ENCODE results near the gene LYPLAL1.

The LYPLAL1 gene

DNA sequence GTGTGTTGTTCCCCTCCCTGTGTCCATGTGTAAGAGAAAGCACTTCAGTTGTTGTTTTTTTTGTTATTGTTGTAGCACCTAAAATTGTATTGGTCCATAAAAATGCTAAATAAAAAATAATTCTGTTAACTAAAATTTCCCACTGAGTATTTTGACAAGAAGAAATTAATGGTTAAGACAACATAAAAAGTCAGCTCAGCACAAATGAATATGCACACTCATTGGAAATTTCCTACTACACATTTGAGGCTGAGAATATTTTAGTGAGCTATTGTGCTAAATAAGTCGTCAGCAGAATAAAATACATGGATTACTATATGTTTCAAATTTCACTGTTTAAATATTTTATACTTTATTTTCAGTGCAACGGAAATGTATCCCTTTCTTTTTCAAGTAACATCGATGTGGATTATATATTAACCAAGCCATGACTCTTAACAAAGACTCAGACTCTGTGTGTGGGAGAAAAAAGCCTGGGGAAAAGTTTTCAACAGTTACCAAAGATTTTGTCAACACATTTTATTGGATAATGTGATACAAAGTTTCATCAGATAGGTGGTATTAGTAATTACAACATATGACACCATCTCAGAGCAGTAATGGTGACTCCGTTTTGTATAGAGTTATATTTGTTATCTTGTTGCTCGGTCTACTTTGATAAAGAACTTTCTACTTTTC is 63.4 kb downstream of the LYPLAL1 start:
- Histone ChIP-seq H3K4me2 (ENCODE audit: low read depth, low read length, poor library complexity, severe bottlenecking) (no peak overlapping the region), H3K36me3 (ENCODE audit: low read length) (no peaks in the 10 kb centered on the region), H4K20me1 (ENCODE audit: low read depth, low read length) (no peaks in the 10 kb centered on the region), H3K4me3 (ENCODE audit: insufficient read depth, low read length, poor library complexity, severe bottlenecking) (no peak overlapping the region), H3K79me2 (ENCODE audit: insufficient read depth, low read length) (no peaks in the 10 kb centered on the region), H3K9me3 (ENCODE audit: insufficient read depth, low read length) (no peaks in the 10 kb centered on the region), H3K27ac (ENCODE audit: low read depth, low read length) (no peak overlapping the region), H3K9ac (ENCODE audit: low read length) (no peak overlapping the region), H3K27me3 (ENCODE audit: low read length) (no peaks in the 10 kb centered on the region), H3K9me2 (replicated peaks; ENCODE audit: insufficient read depth, low read length) (no peaks in the 10 kb centered on the region), H3F3A (ENCODE audit: insufficient read depth) (no peaks in the 10 kb centered on the region), H2AFZ (ENCODE audit: low read depth, low read length, severe bottlenecking) (no peak overlapping the region)
- TF ChIP-seq CTCF (IDR thresholded peaks at IDR 0.05; ENCODE audit: insufficient read depth, low read length, poor library complexity, severe bottlenecking), result no peak

DNA sequence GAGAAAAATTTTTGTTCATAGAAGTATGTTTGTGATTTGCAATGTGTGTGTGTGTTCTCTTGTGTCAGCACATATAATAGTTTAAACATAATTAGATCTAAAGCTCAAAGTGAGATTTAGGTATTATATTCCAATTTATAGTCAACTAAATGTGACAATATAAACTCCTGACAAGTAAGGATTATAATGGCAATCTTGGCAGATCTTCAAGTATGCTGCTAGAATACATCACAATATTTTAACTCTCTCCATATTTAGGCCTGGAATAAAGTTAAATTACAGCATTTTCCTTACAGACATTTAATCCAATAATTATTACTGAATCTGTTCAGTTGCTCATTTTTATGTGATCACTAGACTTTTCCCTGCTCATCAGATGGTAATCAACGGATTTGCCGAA is 65.8 kb downstream of the LYPLAL1 start:
- H3K36me3 ChIP-seq (ENCODE audit: low read length), result no peaks in the 10 kb centered on the region
- no peaks in the 10 kb centered on the region for H4K20me1 ChIP-seq (ENCODE audit: low read depth, low read length)
- no peaks in the 10 kb centered on the region for H3F3A ChIP-seq (ENCODE audit: insufficient read depth)
- no peak overlapping the region for H3K9ac ChIP-seq (ENCODE audit: low read length)
- TF ChIP-seq CTCF (IDR thresholded peaks at IDR 0.05; ENCODE audit: insufficient read depth, low read length, poor library complexity, severe bottlenecking), result no peak
- no peak for TF ChIP-seq EZH2phosphoT487 (conservative IDR thresholded peaks at IDR 0.05; ENCODE audit: low read length)
- H3K79me2 ChIP-seq (ENCODE audit: insufficient read depth, low read length), result no peaks in the 10 kb centered on the region
- H3K4me2 ChIP-seq (ENCODE audit: low read depth, low read length, poor library complexity, severe bottlenecking), result no peak overlapping the region
- no peaks in the 10 kb centered on the region for H3K9me2 ChIP-seq (replicated peaks; ENCODE audit: insufficient read depth, low read length)
- no peak overlapping the region for H2AFZ ChIP-seq (ENCODE audit: low read depth, low read length, severe bottlenecking)
- H3K4me3 ChIP-seq (ENCODE audit: insufficient read depth, low read length, poor library complexity, severe bottlenecking), result no peak overlapping the region
- H3K27ac ChIP-seq (ENCODE audit: low read depth, low read length), result no peak overlapping the region
- no peaks in the 10 kb centered on the region for H3K9me3 ChIP-seq (ENCODE audit: insufficient read depth, low read length)
- no peaks in the 10 kb centered on the region for H3K27me3 ChIP-seq (ENCODE audit: low read length)

DNA sequence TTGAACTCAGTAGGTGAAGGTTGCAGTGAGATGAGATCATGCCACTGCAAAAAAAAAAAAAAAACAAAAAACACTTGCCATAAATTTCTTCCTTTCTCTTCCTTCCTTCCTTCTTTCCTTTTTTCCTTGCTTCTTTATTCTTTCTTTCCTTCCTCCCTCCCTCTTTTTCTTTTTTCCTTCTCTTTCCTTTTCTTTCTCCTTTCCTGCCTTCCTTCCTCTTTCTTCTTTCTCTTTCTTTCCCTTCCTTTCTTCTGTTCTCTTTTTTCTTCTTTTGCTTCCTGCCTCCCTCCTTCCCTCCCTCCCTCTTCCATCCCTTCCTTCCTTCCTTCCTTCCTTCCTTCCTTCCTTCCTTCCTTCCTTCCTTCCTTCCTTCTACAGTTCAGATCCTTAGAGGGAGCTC is 71.2 kb downstream of the LYPLAL1 start:
- H3K79me2 ChIP-seq (ENCODE audit: insufficient read depth, low read length), result no peaks in the 10 kb centered on the region
- H3K27me3 ChIP-seq (ENCODE audit: low read length), result no peaks in the 10 kb centered on the region
- H3K9me3 ChIP-seq (ENCODE audit: insufficient read depth, low read length), result no peaks in the 10 kb centered on the region
- no peak overlapping the region for H3K9ac ChIP-seq (ENCODE audit: low read length)
- no peak overlapping the region for H3K4me3 ChIP-seq (ENCODE audit: insufficient read depth, low read length, poor library complexity, severe bottlenecking)
- H3K36me3 ChIP-seq (ENCODE audit: low read length), result no peaks in the 10 kb centered on the region
- H3F3A ChIP-seq (ENCODE audit: insufficient read depth), result no peaks in the 10 kb centered on the region
- TF ChIP-seq CTCF (IDR thresholded peaks at IDR 0.05; ENCODE audit: insufficient read depth, low read length, poor library complexity, severe bottlenecking) (no peak), EZH2phosphoT487 (conservative IDR thresholded peaks at IDR 0.05; ENCODE audit: low read length) (no peak)
- H4K20me1 ChIP-seq (ENCODE audit: low read depth, low read length), result no peaks in the 10 kb centered on the region
- H2AFZ ChIP-seq (ENCODE audit: low read depth, low read length, severe bottlenecking), result no peak overlapping the region
- H3K4me2 ChIP-seq (ENCODE audit: low read depth, low read length, poor library complexity, severe bottlenecking), result no peak overlapping the region
- H3K9me2 ChIP-seq (replicated peaks; ENCODE audit: insufficient read depth, low read length), result no peaks in the 10 kb centered on the region
- H3K27ac ChIP-seq (ENCODE audit: low read depth, low read length), result no peak overlapping the region

All from SU-DHL-6 (cell line).